NK-92 (cell line): ENCODE results near the gene EGF.

Experiments
- DNase-seq: peaks from one replicate; lab custom pipeline; 2025; ENCODE audit not compliant: unreplicated experiment; lab: John Stamatoyannopoulos, UW

Gene EGF

DNA sequence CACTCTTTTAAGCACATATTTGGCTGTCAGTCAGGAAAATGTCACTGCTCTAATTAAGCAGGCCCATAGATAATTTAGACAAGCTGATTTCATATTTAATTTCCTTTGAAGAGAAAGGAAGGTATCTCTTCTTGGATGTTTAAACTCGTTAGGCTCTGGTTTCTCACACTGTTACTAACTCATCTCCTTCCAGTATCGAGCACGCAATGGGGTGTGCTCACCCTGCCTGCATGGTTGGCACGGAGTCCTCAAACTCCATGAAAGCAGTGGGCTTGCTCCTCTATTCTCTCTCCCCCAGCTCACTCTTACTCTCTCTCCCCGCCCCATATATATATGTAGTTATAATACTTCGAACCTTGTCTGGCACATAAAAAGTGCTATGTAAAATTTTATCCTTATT is 76.9 kb downstream of the EGF start:
- DNase-seq, result no peak

DNA sequence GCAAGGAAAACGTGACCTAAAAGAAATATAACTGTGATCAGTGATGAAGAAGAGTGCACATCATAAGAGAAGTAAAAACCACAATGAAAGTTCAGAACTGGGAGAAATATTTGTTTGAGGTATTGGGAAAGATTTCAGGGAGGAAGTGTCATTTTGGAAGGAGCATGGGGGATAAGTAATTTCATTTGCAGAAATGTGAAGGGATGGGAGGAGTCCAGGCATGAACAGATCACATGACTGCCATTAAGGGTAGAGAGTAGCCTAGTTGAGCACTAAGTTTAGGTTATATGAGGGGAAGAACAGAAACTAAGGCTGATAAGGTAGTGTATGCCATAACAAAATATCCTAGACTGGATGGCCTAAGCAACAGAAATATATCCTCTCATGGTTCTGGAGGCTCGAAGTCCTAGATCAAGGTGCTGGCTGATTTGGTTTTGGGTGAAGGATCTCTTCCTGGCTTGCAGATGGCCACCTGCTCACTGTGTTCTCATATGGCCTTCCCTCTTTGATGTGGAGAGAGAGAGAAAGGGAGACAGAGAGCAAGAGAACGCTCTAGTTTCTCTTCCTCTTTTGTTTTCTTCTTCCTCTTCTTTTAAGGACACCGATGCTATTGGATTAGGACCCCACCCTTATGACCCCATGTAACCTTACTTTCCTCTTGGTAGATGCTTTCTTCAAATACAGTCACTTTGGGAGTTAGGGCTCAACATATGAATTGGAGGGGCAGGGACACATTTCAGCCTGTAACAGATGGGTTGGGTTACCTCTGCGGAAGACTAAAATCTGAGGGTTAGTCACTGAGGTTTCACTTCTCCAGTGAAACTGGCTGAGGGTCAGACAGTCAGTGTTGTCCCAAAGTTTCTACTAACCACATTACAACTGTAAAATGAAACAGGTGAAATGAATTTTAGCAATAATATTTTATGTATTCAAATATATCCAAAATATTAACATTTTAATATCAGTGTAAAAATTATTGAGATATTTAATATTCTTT is 77.9 kb downstream of the EGF start:
- no peak for DNase-seq

DNA sequence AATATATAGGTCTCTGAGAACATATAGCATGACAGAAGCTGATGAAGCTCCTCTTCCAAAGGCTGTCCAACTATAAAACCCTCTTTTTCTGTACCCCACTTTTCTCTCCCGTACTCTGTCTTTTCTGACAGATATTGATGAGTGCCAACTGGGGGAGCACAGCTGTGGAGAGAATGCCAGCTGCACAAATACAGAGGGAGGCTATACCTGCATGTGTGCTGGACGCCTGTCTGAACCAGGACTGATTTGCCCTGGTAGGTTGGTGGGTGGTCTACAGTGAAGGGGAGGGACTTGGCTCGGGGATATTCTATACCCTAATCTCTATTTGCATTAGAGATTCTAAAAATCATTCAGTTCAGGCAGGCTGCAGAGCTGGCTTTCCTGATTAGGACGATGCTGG is 80.4 kb downstream of the EGF start:
- no peak for DNase-seq

GRCh38 chr4:109994415-109994827 is 81.7 kb downstream of the EGF start:
- no peak for DNase-seq

DNA sequence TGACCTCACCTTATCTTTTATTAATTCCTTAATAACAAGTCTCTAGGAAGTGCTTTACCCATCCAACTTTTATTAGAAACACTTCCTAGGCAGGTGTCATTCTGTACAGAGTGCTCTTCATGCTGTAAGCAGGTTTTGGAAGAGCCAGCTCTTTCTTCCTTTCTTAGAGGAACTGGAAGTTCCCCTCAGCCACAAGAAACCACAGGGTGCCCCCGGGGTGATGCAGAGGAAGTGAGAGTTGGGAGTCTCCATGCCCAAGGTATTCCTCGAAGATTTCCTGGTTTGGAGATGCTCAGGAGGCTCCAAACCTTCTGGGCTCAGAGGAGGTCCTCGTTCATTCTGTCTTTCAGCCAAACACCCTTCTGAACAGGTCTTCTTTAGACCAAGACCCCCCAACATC is 83.8 kb downstream of the EGF start:
- DNase-seq, result no peak

DNA sequence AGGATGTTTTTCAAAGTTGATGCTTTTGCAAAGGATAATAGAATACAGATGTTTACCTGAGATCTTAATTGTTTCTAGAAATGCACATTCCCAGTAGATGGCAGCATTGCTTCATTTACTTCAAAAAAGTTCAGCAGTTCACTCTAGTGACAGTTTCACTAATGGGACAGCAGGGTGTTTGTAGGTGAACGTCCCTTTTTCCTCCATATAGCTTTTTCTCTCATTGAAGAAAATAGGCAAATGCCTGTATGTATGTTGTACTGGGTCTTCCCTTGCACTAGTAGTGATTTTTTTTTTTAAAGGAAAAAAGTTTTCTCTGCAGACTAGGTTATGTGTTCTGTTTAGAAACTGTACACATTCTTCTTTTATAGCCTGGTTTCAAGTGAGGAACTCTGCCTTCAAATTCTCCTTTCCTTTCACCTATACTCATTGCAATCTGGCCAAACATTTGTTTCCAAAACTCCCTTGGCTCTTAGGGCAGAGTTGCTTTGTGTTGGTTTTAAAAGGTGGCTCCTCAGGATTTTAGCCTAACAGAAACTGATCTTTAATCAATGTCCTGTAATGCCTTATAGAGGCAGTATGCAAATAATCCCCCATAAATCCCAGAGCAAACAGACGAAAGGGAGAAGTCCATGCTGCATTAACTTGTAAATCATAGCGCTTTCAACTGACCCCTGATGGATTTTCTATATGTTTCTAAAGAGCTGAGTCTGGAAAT is 86.3 kb downstream of the EGF start:
- DNase-seq, result no peak

GRCh38 chr4:109999585-109999912 is 86.9 kb downstream of the EGF start:
- no peak for DNase-seq

- no peak for DNase-seq
These were observed 89.6 kb downstream of the EGF start for GRCh38 chr4:110002326-110002725.

DNA sequence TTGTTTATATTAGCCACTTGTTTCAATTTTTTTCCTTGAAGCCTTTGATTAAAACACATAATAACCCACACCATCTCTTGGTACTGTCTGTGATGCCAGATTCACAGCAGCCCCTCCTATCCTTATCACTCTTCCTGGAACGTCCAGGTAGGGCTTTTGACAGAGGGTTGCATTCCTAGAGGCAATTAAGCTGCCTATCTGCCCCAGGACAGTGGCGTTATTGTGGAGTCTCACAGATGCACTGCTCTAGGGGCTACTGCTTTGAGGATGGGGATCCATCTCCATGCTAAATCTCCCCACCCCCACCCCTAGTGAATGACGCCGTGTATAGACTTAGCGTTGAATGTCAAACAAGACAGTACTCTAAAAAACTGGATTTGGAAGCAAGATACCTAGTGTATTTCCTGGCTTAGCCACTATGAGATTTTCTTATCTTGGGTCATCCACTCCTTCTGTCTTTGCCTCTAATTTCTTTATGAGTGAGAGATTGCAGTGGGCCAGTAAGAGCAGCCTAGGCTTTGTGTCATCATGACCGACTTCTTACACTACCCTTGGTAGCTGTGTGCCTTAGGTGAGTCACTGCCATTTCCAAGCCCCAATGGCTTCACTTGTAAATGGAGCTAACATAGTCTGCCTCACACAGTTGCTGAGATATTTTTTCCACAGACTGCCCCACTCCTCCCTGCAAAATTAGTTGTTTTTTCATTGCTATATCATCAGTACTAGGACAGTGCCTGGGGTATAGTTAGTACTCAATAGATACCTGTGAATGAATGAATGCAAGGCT is 90.9 kb downstream of the EGF start:
- no peak for DNase-seq

DNA sequence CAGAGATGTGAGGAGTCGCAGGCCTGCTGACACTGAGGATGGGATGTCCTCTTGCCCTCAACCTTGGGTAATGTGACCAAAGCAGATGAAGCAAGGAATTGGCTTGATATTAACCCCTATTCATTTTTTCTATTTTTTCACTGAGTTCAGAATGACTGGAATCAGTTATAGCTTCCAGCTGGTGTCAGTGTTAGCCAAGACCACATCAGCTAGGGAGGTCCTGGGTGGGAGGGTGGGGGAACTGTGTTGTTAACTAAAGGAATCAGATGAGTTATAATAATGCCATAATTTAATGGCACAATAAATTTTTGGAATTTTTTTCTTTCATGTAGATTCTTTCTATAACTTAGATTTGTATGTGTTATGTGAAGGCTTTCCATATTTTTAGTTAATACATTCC is 91.9 kb downstream of the EGF start:
- DNase-seq, result no peak

DNA sequence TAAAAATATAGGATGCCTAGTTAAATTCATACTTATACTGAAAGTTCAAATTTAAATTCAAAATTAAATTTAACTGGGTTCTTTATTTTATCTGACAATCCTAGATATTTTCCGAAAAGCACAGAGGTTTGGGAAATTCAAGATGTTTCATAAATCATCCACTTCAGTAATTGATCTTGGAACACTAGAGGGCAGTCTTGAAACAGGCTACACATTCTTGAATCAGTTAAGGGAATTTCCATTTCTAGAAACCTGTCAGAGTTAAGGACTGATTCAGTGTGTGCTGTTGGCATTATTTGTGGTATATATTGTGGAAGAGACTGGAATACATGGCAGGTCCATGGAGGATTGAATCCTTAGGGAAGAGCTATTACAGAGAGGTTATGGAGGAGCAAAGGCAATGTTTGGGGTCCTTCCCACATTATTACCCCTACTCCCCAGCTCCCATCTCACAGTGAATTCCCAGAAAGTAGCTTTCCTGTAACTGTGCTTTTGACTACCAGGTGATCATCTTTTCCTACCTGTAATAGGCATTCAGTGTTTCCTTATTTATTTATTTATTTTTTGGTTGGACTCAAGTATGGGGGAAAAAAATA is 92.9 kb downstream of the EGF start:
- DNase-seq, result no peak

GRCh38 chr4:110007217-110007616 is 94.5 kb downstream of the EGF start:
- no peak for DNase-seq

- no peak for DNase-seq
These were observed 95.9 kb downstream of the EGF start for GRCh38 chr4:110008540-110008939.

GRCh38 chr4:110009550-110009949 is 96.9 kb downstream of the EGF start:
- no peak for DNase-seq

- no peak for DNase-seq
These were observed 98.1 kb downstream of the EGF start for GRCh38 chr4:110010797-110011196.

GRCh38 chr4:110012917-110013316 is 100.2 kb downstream of the EGF start:
- no peak for DNase-seq

GRCh38 chr4:110014233-110014632 is 101.5 kb downstream of the EGF start:
- DNase-seq, result no peak

- DNase-seq, result no peak
These were observed 106.5 kb downstream of the EGF start for GRCh38 chr4:110019153-110019552.

DNA sequence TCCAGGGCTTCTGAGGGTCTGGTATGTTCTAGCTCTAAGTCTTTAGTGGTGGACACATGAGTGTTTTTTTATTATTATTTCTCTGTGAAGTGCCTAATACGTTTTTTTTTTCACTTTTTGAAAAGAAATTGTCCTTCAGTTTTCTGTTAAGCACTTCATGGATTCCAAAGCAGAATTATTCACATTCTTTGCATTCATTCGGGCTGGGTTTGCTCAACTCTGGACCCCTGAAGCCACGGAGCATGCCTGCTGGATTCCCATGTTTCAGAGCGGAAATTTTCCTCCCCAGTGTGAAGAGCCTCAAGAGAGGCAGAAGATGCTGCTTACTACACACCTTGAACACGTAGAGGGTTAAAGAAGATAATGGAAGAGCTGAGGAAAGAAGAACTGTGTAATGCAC is 107.5 kb downstream of the EGF start:
- no peak for DNase-seq

- no peak for DNase-seq
These were observed 108.2 kb downstream of the EGF start for GRCh38 chr4:110020646-110021443.
